Measurements from ENCODE around the gene OARD1. TPM values are rescaled to one million over a fixed set of nuclear protein-coding genes. Genes with fewer than 3 reads are reported as not detected.
A peak's percentile ranks its signal among the peaks of the same experiment; 100 is the strongest.

The OARD1 gene
- total RNA-seq, 1 experiment from 2014 or later: 23.0 TPM

- no peak for DNase-seq (ENCODE audit: low read depth)
These were observed 24.1 kb downstream of the OARD1 start for GRCh38 chr6:41047745-41048732.

- DNase-seq (ENCODE audit: low read depth): no peak
These were observed 24.9 kb downstream of the OARD1 start for GRCh38 chr6:41047306-41047705.

- no peak for DNase-seq (ENCODE audit: low read depth)
These were observed 26.1 kb downstream of the OARD1 start for GRCh38 chr6:41046084-41046483.

GRCh38 chr6:41045664-41046063 is 26.5 kb downstream of the OARD1 start:
- DNase-seq (ENCODE audit: low read depth): no peak

GRCh38 chr6:41043151-41043550 is 29.0 kb downstream of the OARD1 start:
- DNase-seq (ENCODE audit: low read depth): no peak

- no peak for DNase-seq (ENCODE audit: low read depth)
These were observed 29.7 kb downstream of the OARD1 start, which contains the start of gene TSPO2 for GRCh38 chr6:41042226-41043055. TSS of gene TSPO2 (plus strand) at chr6:41042467. CDS start at chr6:41042986, 519 bp downstream.

- DNase-seq (ENCODE audit: low read depth): no peak
These were observed 31.1 kb downstream of the OARD1 start for GRCh38 chr6:41040940-41041536.

GRCh38 chr6:41040101-41040939 is 31.8 kb downstream of the OARD1 start:
- DNase-seq (ENCODE audit: low read depth): peak; percentile 81

- DNase-seq (ENCODE audit: low read depth): peak; percentile 60
These were observed 32.8 kb downstream of the OARD1 start, which contains the start of gene UNC5CL for GRCh38 chr6:41039060-41039998. TSS of gene UNC5CL (minus strand) at chr6:41039221. CDS start at chr6:41035074, 4,147 bp downstream.

GRCh38 chr6:41038205-41038604 is 34.0 kb downstream of the OARD1 start:
- DNase-seq (ENCODE audit: low read depth): no peak

- no peak for DNase-seq (ENCODE audit: low read depth)
These were observed 34.9 kb downstream of the OARD1 start for GRCh38 chr6:41037107-41037900.

- DNase-seq (ENCODE audit: low read depth): no peak
These were observed 35.6 kb downstream of the OARD1 start for GRCh38 chr6:41036601-41037000.

GRCh38 chr6:41036186-41036585 is 36.0 kb downstream of the OARD1 start:
- peak; percentile 76 for DNase-seq (ENCODE audit: low read depth)

GRCh38 chr6:41033776-41034175 is 38.4 kb downstream of the OARD1 start:
- no peak for DNase-seq (ENCODE audit: low read depth)

GRCh38 chr6:41032830-41033229 is 39.3 kb downstream of the OARD1 start:
- no peak for DNase-seq (ENCODE audit: low read depth)

GRCh38 chr6:41028561-41029412 is 43.4 kb downstream of the OARD1 start:
- DNase-seq (ENCODE audit: low read depth): peak; percentile 63

GRCh38 chr6:41027799-41028560 is 44.2 kb downstream of the OARD1 start:
- peak; percentile 86 for DNase-seq (ENCODE audit: low read depth)
